Activated gamma-delta T cell (primary cell): ENCODE measurements around the gene FHIP2A.
A peak's percentile ranks its signal among the peaks of the same experiment; 100 is the strongest.
"Not testable (repeated sequence)": the region's sequence is repeated elsewhere in the genome, so short reads cannot be mapped to it uniquely, and the experiment has no call there.

ENCODE experiments used
- DNase-seq: peaks from one replicate; lab custom pipeline; 2025; lab: John Stamatoyannopoulos, UW

The FHIP2A gene

GRCh38 chr10:114815791-114816190 is 5.8 kb upstream of the FHIP2A start:
- DNase-seq: no peak

GRCh38 chr10:114816308-114816707 is 5.3 kb upstream of the FHIP2A start:
- no peak for DNase-seq

- DNase-seq: no peak
Observed at GRCh38 chr10:114819322-114819721, 2.3 kb upstream of the FHIP2A start.

- peak; percentile 48 for DNase-seq
Observed at GRCh38 chr10:114821915-114822443, 399 bp downstream of the FHIP2A start.

GRCh38 chr10:114822444-114823076 is 980 bp downstream of the FHIP2A start:
- DNase-seq: no peak

GRCh38 chr10:114823077-114823463 is 1.5 kb downstream of the FHIP2A start:
- no peak for DNase-seq

GRCh38 chr10:114824391-114824790 is 2.8 kb downstream of the FHIP2A start:
- no peak for DNase-seq

GRCh38 chr10:114825513-114826253 is 4.1 kb downstream of the FHIP2A start:
- DNase-seq: no peak

GRCh38 chr10:114829160-114829909 is 7.8 kb downstream of the FHIP2A start:
- no peak for DNase-seq

GRCh38 chr10:114831186-114831867 is 9.7 kb downstream of the FHIP2A start:
- DNase-seq: no peak

- DNase-seq: no peak
Observed at GRCh38 chr10:114837690-114838089, 16.1 kb downstream of the FHIP2A start.

GRCh38 chr10:114839901-114840300 is 18.3 kb downstream of the FHIP2A start:
- DNase-seq: no peak

- DNase-seq: no peak
Observed at GRCh38 chr10:114845978-114846693, 24.6 kb downstream of the FHIP2A start.

- not testable (repeated sequence) for DNase-seq
Observed at GRCh38 chr10:114847517-114847916, 25.9 kb downstream of the FHIP2A start.

GRCh38 chr10:114849674-114850073 is 28.1 kb downstream of the FHIP2A start:
- no peak for DNase-seq

- DNase-seq: no peak
Observed at GRCh38 chr10:114850126-114850525, 28.5 kb downstream of the FHIP2A start.

- no peak for DNase-seq
Observed at GRCh38 chr10:114851336-114851735, 29.8 kb downstream of the FHIP2A start.

GRCh38 chr10:114852197-114852596 is 30.6 kb downstream of the FHIP2A start:
- DNase-seq: no peak

GRCh38 chr10:114854906-114855305 is 33.3 kb downstream of the FHIP2A start:
- DNase-seq: no peak

GRCh38 chr10:114855776-114856543 is 34.4 kb downstream of the FHIP2A start:
- no peak for DNase-seq
